HCT116 (cell line): Measurements from ENCODE around the gene CELF4. TPM values are rescaled to one million over a fixed set of nuclear protein-coding genes. Genes with fewer than 3 reads are reported as not detected.

Source experiments
- ATAC-seq: fragments of 200-7000 bp; cut with Tn5 transposase; 2 replicates; pipeline ENCODE4 v1.9.1; 2020; ENCODE audit warnings: mild to moderate bottlenecking, moderate library complexity
- BruUV-seq: library from RNA; stranded (reverse); fragments of 400-500 nt; replicated peaks from 2 replicates; lab custom pipeline; 2021; lab: Mats Ljungman, UMichigan
- CTCF ChIA-PET: fragments of 300-600 bp; sonication (Branson Sonifier 250); formaldehyde crosslinking; loops from one replicate; lab custom pipeline; 2021; ENCODE audit warnings: antibody characterized with exemption; lab: Charles Lee
- POLR2A ChIA-PET: fragments of 300-600, 350-600 bp; sonication (Branson Sonifier 250); formaldehyde crosslinking; loops from one replicate; lab custom pipeline; 2021; ENCODE audit warnings: antibody characterized with exemption; lab: Charles Lee
- RAD21 ChIA-PET, 2 experiments: fragments of 300-600 bp; sonication (Branson Sonifier 250); formaldehyde crosslinking; loops; one replicate each; lab custom pipeline; 2023; ENCODE audit warnings: low total read pairs in 2 of 2; ENCODE audit not compliant: uncharacterized antibody in 2 of 2, unreplicated experiment in 2 of 2, low non-redundant PET in 1 of 2; lab: Charles Lee
- DNase-seq: peaks from one replicate; pipeline ENCODE4 v3.0.0-alpha.2; 2010; ENCODE audit warnings: low read depth, low spot score
- H2AFZ ChIP-seq: fragments of 200-600 bp; shearing (Covaris generic), sonication (generic); 2 replicates; pipeline ENCODE4 v1.6.1; 2017; ENCODE audit warnings: low read depth, mixed run types, mixed read lengths, antibody characterized with exemption, low read length; ENCODE audit not compliant: poor library complexity, severe bottlenecking
- H3K27ac ChIP-seq: 2 replicates; pipeline ENCODE4 v1.5.1; 2012; ENCODE audit warnings: low read depth, low read length
- H3K27me3 ChIP-seq: fragments of 200-600 bp; sonication (generic); 2 replicates; pipeline ENCODE4 v1.6.1; 2016; ENCODE audit warnings: mixed run types, low read length, mixed read lengths; ENCODE audit not compliant: insufficient read depth
- H3K36me3 ChIP-seq, 2 experiments: fragments of 200-500 bp in 1 of 2; fragments of 200-600 bp in 1 of 2; sonication (Bioruptor generic) in 1 of 2; sonication (generic) in 1 of 2; 2 replicates each; pipeline versions ENCODE4 v1.5.1 to v1.6.1; 2014 to 2016; ENCODE audit warnings: low read length in 2 of 2, inconsistent platforms in 1 of 2, mixed read lengths in 1 of 2, mixed run types in 1 of 2; ENCODE audit not compliant: insufficient read depth in 2 of 2, control insufficient read depth in 1 of 2
- H3K4me1 ChIP-seq, 2 experiments: fragments of 200-600 bp in 1 of 2; sonication (generic) in 1 of 2; 2 replicates each; pipeline versions ENCODE4 v1.5.1 to v1.6.1; 2012 to 2017; ENCODE audit warnings: low read length in 2 of 2, inconsistent platforms in 1 of 2, mild to moderate bottlenecking in 1 of 2, mixed read lengths in 1 of 2, mixed run types in 1 of 2, moderate library complexity in 1 of 2; ENCODE audit not compliant: insufficient read depth in 2 of 2, control insufficient read depth in 1 of 2
- H3K4me2 ChIP-seq: fragments of 200-600 bp; sonication (generic); 2 replicates; pipeline ENCODE4 v1.6.1; 2017; ENCODE audit warnings: mixed run types, low read length, mixed read lengths
- H3K4me3 ChIP-seq, 2 experiments: fragments of 200-600 bp in 1 of 2; sonication (generic) in 1 of 2; replicated peaks in 1 of 2; 2 replicates each; pipeline ENCODE4 v1.5.1; 2011 to 2016; ENCODE audit warnings: low read length in 2 of 2, control low read depth in 1 of 2, low read depth in 1 of 2, mild to moderate bottlenecking in 1 of 2, mixed read lengths in 1 of 2, mixed run types in 1 of 2
- H3K79me2 ChIP-seq: fragments of 200-600 bp; sonication (generic); 2 replicates; pipeline ENCODE4 v1.6.1; 2017; ENCODE audit warnings: mild to moderate bottlenecking, mixed run types, low read length, moderate library complexity, mixed read lengths; ENCODE audit not compliant: insufficient read depth
- H3K9ac ChIP-seq: fragments of 200-600 bp; sonication (generic); 2 replicates; pipeline ENCODE4 v1.6.1; 2016; ENCODE audit warnings: low read length, mixed read lengths
- H3K9me2 ChIP-seq: fragments of 200-600 bp; sonication (generic), shearing (Covaris generic); 2 replicates; pipeline ENCODE4 v1.6.1; 2017; ENCODE audit warnings: mixed run types, mild to moderate bottlenecking, moderate library complexity; ENCODE audit not compliant: insufficient read depth
- H3K9me3 ChIP-seq, 2 experiments: fragments of 200-500 bp in 1 of 2; fragments of 200-600 bp in 1 of 2; sonication (Bioruptor generic) in 1 of 2; sonication (generic) in 1 of 2; 2 replicates each; pipeline ENCODE4 v1.6.1; 2014 to 2017; ENCODE audit warnings: low read length in 2 of 2, mixed read lengths in 2 of 2, inconsistent platforms in 1 of 2, low read depth in 1 of 2, mild to moderate bottlenecking in 1 of 2, mixed run types in 1 of 2, moderate library complexity in 1 of 2; ENCODE audit not compliant: control insufficient read depth in 1 of 2, insufficient read depth in 1 of 2
- H4K20me1 ChIP-seq: fragments of 200-600 bp; sonication (generic), shearing (Covaris generic); 2 replicates; pipeline ENCODE4 v1.6.1; 2017; ENCODE audit warnings: mixed run types, mild to moderate bottlenecking, moderate library complexity; ENCODE audit not compliant: insufficient read depth
- CTCF ChIP-seq, 3 experiments: fragments of 200-600 bp in 1 of 3; sonication (generic) in 1 of 3; IDR thresholded peaks in 2 of 3; conservative IDR thresholded peaks in 1 of 3; 2 replicates each; pipeline ENCODE4 v1.5.1; 2012 to 2017; ENCODE audit warnings: low read depth in 2 of 3, low read length in 2 of 3, antibody characterized with exemption in 1 of 3, borderline replicate concordance in 1 of 3, control low read depth in 1 of 3, mild to moderate bottlenecking in 1 of 3, mixed read lengths in 1 of 3, mixed run types in 1 of 3, moderate library complexity in 1 of 3; ENCODE audit not compliant: insufficient read depth in 1 of 3
- ELF1 ChIP-seq: IDR thresholded peaks from 2 replicates; pipeline ENCODE4 v1.6.1; 2012; ENCODE audit warnings: low read depth, borderline replicate concordance
- EZH2phosphoT487 ChIP-seq: fragments of 200-600 bp; IDR thresholded peaks from 2 replicates; pipeline ENCODE4 v1.6.1; 2018; ENCODE audit warnings: antibody characterized with exemption, borderline replicate concordance
- FOSL1 ChIP-seq: IDR thresholded peaks from 2 replicates; pipeline ENCODE4 v1.6.1; 2012; ENCODE audit warnings: low read depth
- JUND ChIP-seq: IDR thresholded peaks from 2 replicates; pipeline ENCODE4 v1.6.1; 2012
- POLR2A ChIP-seq: IDR thresholded peaks from 2 replicates; pipeline ENCODE4 v1.7.0; 2011; ENCODE audit warnings: borderline replicate concordance; ENCODE audit not compliant: insufficient read depth, insufficient read length; ENCODE audit errors: extremely low read depth
- POLR2AphosphoS5 ChIP-seq: IDR thresholded peaks from 2 replicates; pipeline ENCODE4 v1.6.1; 2011; ENCODE audit warnings: mild to moderate bottlenecking, low read depth, low read length, moderate library complexity
- REST ChIP-seq: IDR thresholded peaks from 2 replicates; pipeline ENCODE4 v1.6.1; 2012; ENCODE audit warnings: low read depth
- SIN3A ChIP-seq: IDR thresholded peaks from 2 replicates; pipeline ENCODE4 v1.6.1; 2012; ENCODE audit warnings: low read depth
- SRF ChIP-seq: IDR thresholded peaks from 2 replicates; pipeline ENCODE4 v1.6.1; 2012; ENCODE audit warnings: low read depth
- ZBTB33 ChIP-seq: IDR thresholded peaks from 2 replicates; pipeline ENCODE4 v1.6.1; 2011; ENCODE audit warnings: mild to moderate bottlenecking, low read length, moderate library complexity; ENCODE audit not compliant: insufficient replicate concordance; ENCODE audit errors: extremely low read depth
- ZFX ChIP-seq: fragments of 450-650 bp; IDR thresholded peaks from 2 replicates; pipeline ENCODE4 v1.6.1; 2017
- intact Hi-C: fragments of 100-400 bp; cut with micrococcal nuclease; formaldehyde crosslinking; loops from 2 replicates; pipeline ENCODE4 v1.10.0; 2022
- total RNA-seq: library from RNA; stranded (reverse); gene quantifications from one replicate; pipeline ENCODE4 v1.2.1, GENCODE V29; 2021; ENCODE audit not compliant: unreplicated experiment

CELF4 gene
- total RNA-seq, 1 experiment from 2014 or later, result not detected

- Histone ChIP-seq H3K27ac (no peak overlapping the region), H3K4me3 (no peak overlapping the region), H3K4me2 (no peak overlapping the region), H3K9me3 (no peaks in the 10 kb centered on the region), H3K79me2 (no peaks in the 10 kb centered on the region), H3K27me3 (peaks cover 83% of the 10 kb centered on the region), H3K9ac (no peak overlapping the region), H3K4me1 (no peaks in the 10 kb centered on the region), H2AFZ (no peak overlapping the region), H3K9me2 (no peaks in the 10 kb centered on the region), H3K36me3 (no peaks in the 10 kb centered on the region), H4K20me1 (no peaks in the 10 kb centered on the region)
- ATAC-seq (no peak), DNase-seq (no peak)
- TF ChIP-seq ELF1, result no peak
- TF ChIP-seq POLR2A, result no peak
- no peak for TF ChIP-seq REST
- intact Hi-C loops, result no loop called here
- POLR2A ChIA-PET, result no interaction called here
- BruUV-seq, result no TSS peak
- RAD21 ChIA-PET, result no interaction called here
- CTCF ChIA-PET, result no interaction called here
Observed at GRCh38 chr18:37512400-37512799, 53.2 kb downstream of the CELF4 start.

GRCh38 chr18:37511721-37512298 lies 53.8 kb downstream of the CELF4 start:
- no peak for DNase-seq
- H3K4me1 ChIP-seq, result no peaks in the 10 kb centered on the region
- H3K27me3 ChIP-seq, result peaks cover 83% of the 10 kb centered on the region
- ChIA-PET CTCF (no interaction called here), RAD21 (no interaction called here), POLR2A (no interaction called here)
- no peak for ATAC-seq
- H3K4me3 ChIP-seq, result no peak overlapping the region
- no peaks in the 10 kb centered on the region for H4K20me1 ChIP-seq
- no peaks in the 10 kb centered on the region for H3K79me2 ChIP-seq
- intact Hi-C loops, result no loop called here
- H3K9me2 ChIP-seq, result no peaks in the 10 kb centered on the region
- no peak overlapping the region for H3K9ac ChIP-seq
- no peak overlapping the region for H3K4me2 ChIP-seq
- no peaks in the 10 kb centered on the region for H3K9me3 ChIP-seq
- no peaks in the 10 kb centered on the region for H3K36me3 ChIP-seq
- no peak overlapping the region for H2AFZ ChIP-seq
- no TSS peak for BruUV-seq
- H3K27ac ChIP-seq, result no peak overlapping the region
- no peak for TF ChIP-seq ZFX
- no peak for TF ChIP-seq POLR2AphosphoS5
- TF ChIP-seq JUND, result no peak
- TF ChIP-seq EZH2phosphoT487, result no peak
- no peak for TF ChIP-seq SIN3A
- no peak for TF ChIP-seq SRF
- TF ChIP-seq CTCF (IDR thresholded peaks at IDR 0.05 in 2 of 3, conservative IDR thresholded peaks at IDR 0.05 in 1 of 3; ENCODE audit: borderline replicate concordance in 1 of 3, insufficient read depth in 1 of 3, low read depth in 2 of 3, low read length in 2 of 3), result no peak
- no peak for TF ChIP-seq ELF1
- no peak for TF ChIP-seq FOSL1
- no peak for TF ChIP-seq ZBTB33
